Measurements from ENCODE around the gene POLR2L.

POLR2L gene

GRCh38 chr11:839875-840617, 2.3 kb downstream of the POLR2L start:
- Mint-ChIP-seq H3K36me3 (peaks cover 41% of the 10 kb centered on the region), H3K9me3 (no peaks in the 10 kb centered on the region), H3K4me1 (peaks cover 30% of the 10 kb centered on the region), H3K4me3 (peak overlapping the region; percentile 77), H3K27ac (peak overlapping the region; percentile 87)
- ATAC-seq, result no peak
- DNase-seq (ENCODE audit: low spot score in 2 of 2), result no peak

DNA sequence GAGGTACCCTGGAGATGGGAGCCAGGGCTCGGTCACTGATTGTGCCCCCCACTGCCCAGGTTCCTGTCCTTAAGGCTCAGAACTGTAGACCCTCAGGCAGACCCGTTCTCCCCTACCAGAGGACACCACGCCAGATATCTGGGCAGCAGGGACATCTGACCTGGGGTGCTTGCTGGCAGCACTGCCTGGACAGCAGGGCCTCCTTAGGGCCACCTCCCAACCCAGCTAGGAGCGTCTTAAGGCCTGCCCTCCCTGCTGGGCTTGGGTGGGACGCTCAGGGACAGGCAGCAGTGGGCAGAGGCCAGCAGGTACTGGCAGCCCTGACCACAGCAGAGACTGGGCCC, 3.1 kb downstream of the POLR2L start:
- peaks cover 34% of the 10 kb centered on the region for H3K4me1 Mint-ChIP-seq
- DNase-seq (ENCODE audit: low spot score in 2 of 2), result no peak
- ATAC-seq, result no peak
- H3K27ac Mint-ChIP-seq, result no peak overlapping the region
- peaks cover 41% of the 10 kb centered on the region for H3K36me3 Mint-ChIP-seq
- no peaks in the 10 kb centered on the region for H3K9me3 Mint-ChIP-seq
- H3K4me3 Mint-ChIP-seq, result no peak overlapping the region

DNA sequence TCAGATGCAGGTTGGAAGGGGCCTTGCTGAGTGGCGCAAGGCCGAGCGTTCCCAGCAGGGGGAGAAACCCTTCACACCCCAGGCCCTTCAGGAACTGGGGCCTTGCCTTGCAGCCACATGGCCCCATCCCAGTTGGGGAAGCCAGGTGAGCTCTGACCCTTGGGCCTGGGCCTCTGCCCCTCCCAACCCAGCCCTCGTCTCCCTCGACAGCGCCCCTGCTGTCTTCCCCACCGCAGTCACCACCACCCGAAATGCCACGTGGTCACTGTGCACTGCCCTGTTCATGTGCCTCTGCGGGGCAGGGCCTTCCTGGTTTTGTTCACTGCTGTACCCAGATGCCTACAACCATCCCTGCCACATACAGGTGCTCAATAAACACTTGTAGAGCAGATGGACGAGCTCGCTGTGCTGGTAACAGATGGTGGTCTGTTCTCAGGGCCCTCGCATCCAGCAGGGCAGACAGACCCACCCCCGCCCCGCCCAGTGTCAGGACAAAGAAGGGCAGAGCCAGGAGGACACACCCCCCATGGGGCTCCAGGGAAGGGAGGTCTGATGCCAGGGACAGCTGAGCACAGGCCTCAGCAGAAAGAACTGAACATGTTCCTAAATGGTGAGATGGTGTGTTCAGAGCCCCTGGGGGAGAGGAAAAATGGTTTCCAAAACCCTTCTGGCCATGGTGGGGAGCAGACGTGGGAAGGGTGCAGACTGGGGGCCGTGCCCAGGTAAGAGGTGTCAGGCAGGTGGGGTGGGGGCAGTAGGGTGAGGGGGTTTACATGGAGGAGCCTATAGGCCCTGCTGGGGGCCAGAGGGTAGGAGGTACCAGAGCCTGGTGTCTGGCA, 3.7 kb downstream of the POLR2L start:
- Mint-ChIP-seq H3K27ac (no peak overlapping the region), H3K9me3 (no peaks in the 10 kb centered on the region), H3K4me3 (no peak overlapping the region), H3K36me3 (peaks cover 41% of the 10 kb centered on the region), H3K4me1 (peaks cover 37% of the 10 kb centered on the region)
- no peak for ATAC-seq
- DNase-seq (ENCODE audit: low spot score in 2 of 2), result no peak

- Mint-ChIP-seq H3K9me3 (no peaks in the 10 kb centered on the region), H3K4me1 (peaks cover 32% of the 10 kb centered on the region), H3K27ac (no peak overlapping the region), H3K4me3 (no peak overlapping the region), H3K36me3 (peaks cover 41% of the 10 kb centered on the region)
- DNase-seq (ENCODE audit: low spot score in 2 of 2), result no peak
- no peak for ATAC-seq
These were observed 4.4 kb downstream of the POLR2L start for GRCh38 chr11:837990-838307.

DNA sequence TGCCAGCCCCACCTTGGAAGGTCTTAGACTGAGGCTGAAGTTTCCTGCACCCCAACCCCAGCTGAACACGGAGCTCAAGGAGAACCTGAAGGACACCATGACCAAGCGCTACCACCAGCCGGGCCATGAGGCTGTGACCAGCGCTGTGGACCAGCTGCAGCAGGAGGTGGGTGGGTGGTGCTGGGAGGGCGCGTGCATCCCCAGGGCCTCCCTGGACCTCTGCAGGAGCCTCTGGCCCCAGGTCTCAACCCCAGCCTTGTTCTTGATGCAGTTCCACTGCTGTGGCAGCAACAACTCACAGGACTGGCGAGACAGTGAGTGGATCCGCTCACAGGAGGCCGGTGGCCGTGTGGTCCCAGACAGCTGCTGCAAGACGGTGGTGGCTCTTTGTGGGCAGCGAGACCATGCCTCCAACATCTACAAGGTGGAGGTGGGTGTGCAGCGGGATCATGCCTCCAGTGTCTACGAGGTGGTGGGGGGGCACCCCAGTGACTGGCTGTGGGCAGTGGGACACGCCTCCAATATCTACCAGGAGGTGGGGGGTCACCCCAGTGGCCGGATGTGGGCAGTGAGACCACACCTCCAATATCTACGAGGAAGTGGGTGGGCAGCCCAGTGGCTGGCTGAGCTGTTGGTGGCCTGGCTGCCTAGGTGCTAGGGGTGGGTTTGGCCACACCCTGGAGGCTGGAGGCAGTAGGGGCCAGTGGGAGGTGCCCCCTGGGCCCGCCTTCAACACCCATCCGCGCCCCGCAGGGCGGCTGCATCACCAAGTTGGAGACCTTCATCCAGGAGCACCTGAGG, 4.9 kb downstream of the POLR2L start:
- DNase-seq (ENCODE audit: low spot score in 2 of 2) (no peak), ATAC-seq (no peak)
- Mint-ChIP-seq H3K9me3 (no peaks in the 10 kb centered on the region), H3K36me3 (peaks cover 41% of the 10 kb centered on the region), H3K4me3 (no peak overlapping the region), H3K4me1 (peaks cover 32% of the 10 kb centered on the region), H3K27ac (no peak overlapping the region)

DNA sequence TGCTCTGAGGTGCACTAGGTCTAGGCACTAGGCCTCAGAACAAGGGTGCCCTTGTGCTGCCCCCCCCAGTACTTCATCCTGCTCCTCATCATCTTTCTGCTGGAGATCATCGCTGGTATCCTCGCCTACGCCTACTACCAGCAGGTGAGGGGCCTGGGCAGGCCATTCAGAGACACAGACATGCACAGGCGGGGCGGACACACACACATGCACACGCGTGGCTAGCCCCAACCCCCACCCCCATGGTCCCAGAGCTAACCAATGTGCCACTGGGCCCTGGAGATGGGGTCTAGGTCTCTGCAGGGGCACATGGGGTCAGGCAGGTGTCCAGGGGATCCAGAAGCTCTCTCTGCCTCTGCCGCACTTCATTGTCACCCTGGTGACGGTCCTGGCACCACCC, 5.6 kb downstream of the POLR2L start:
- H3K27ac Mint-ChIP-seq, result no peak overlapping the region
- H3K36me3 Mint-ChIP-seq, result peaks cover 41% of the 10 kb centered on the region
- DNase-seq (ENCODE audit: low spot score in 2 of 2), result no peak
- H3K4me1 Mint-ChIP-seq, result peaks cover 32% of the 10 kb centered on the region
- H3K9me3 Mint-ChIP-seq, result no peaks in the 10 kb centered on the region
- no peak overlapping the region for H3K4me3 Mint-ChIP-seq
- ATAC-seq, result no peak

GRCh38 chr11:836274-836673, 6.1 kb downstream of the POLR2L start:
- ATAC-seq, result no peak
- H3K4me1 Mint-ChIP-seq, result peaks cover 30% of the 10 kb centered on the region
- H3K36me3 Mint-ChIP-seq, result peaks cover 38% of the 10 kb centered on the region
- H3K4me3 Mint-ChIP-seq, result no peak overlapping the region
- H3K9me3 Mint-ChIP-seq, result no peaks in the 10 kb centered on the region
- no peak overlapping the region for H3K27ac Mint-ChIP-seq
- no peak for DNase-seq (ENCODE audit: low spot score in 2 of 2)

- H3K9me3 Mint-ChIP-seq, result no peaks in the 10 kb centered on the region
- DNase-seq (ENCODE audit: low spot score in 2 of 2) (no peak), ATAC-seq (no peak)
- peaks cover 19% of the 10 kb centered on the region for H3K4me1 Mint-ChIP-seq
- no peak overlapping the region for H3K27ac Mint-ChIP-seq
- peaks cover 23% of the 10 kb centered on the region for H3K36me3 Mint-ChIP-seq
- peak overlapping the region; percentile 64 for H3K4me3 Mint-ChIP-seq
These were observed 7.7 kb downstream of the POLR2L start for GRCh38 chr11:834371-835316.

DNA sequence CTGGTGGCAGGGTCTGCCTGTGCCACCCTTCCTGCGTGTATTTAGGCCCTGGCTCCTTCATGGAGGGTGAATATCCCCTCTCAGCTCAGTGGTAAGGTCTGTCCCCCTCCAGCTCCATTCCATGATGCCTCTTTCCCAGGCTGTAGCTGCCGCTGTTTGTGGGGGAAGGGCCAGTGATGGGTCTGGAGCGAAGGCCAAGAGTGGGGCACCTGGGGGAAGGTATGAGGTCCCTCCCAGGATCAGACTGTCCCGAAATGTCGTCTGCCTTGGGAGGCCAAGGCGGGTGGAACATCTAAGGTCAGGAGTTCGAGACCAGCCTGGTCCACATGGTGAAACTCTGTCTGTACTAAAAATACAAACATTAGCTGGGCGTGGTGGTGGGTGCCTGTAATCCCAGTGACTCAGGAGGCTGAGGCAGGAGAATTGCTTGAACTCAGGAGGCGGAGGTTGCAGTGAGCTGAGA, 8.4 kb downstream of the POLR2L start:
- H3K9me3 Mint-ChIP-seq, result no peaks in the 10 kb centered on the region
- peaks cover 18% of the 10 kb centered on the region for H3K4me1 Mint-ChIP-seq
- DNase-seq (ENCODE audit: low spot score in 2 of 2) (no peak), ATAC-seq (no peak)
- peak overlapping the region; percentile 64 for H3K4me3 Mint-ChIP-seq
- H3K27ac Mint-ChIP-seq, result peak overlapping the region; percentile 37
- H3K36me3 Mint-ChIP-seq, result peaks cover 16% of the 10 kb centered on the region

DNA sequence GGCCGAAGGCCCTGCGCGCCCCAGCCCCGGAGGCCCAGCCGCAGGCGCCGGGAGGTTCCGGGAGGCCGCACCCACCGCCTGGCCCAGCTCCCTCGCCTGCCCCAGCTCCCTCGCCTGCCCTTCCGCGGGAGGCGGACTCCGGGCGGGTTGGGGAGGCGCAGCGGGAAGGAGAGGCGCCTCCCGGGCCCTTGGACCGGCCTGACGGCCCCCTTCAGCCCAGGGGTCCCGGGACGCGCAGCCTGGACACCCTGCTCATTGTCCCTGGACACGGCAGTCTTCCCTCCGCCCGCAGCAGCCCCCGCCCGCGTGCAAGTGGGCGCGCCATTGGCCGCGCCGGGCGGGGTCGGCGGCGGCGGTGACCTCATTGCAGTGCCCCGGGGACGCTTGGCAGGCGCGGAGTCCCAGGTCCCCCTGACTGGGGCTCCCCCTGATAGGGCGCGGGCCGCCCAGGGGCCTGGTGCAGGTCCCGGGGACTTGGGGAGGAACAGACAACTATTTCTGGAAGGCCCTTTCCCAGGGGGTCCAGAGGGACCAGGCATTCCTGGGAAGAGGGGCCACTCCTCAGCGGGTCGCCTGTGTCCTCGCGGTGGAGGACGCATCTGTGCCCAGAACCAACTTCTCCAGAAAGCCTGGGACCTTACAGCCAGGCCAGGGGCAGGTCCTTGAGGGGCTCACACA, 9.1 kb downstream of the POLR2L start:
- H3K27ac Mint-ChIP-seq, result peak overlapping the region; percentile 37
- peak overlapping the region; percentile 64 for H3K4me3 Mint-ChIP-seq
- DNase-seq (ENCODE audit: low spot score in 2 of 2), result peak in 1 of 2 donors; percentile 78
- H3K9me3 Mint-ChIP-seq, result no peaks in the 10 kb centered on the region
- H3K36me3 Mint-ChIP-seq, result peaks cover 11% of the 10 kb centered on the region
- H3K4me1 Mint-ChIP-seq, result peaks cover 14% of the 10 kb centered on the region
- ATAC-seq, result peak; percentile 51

DNA sequence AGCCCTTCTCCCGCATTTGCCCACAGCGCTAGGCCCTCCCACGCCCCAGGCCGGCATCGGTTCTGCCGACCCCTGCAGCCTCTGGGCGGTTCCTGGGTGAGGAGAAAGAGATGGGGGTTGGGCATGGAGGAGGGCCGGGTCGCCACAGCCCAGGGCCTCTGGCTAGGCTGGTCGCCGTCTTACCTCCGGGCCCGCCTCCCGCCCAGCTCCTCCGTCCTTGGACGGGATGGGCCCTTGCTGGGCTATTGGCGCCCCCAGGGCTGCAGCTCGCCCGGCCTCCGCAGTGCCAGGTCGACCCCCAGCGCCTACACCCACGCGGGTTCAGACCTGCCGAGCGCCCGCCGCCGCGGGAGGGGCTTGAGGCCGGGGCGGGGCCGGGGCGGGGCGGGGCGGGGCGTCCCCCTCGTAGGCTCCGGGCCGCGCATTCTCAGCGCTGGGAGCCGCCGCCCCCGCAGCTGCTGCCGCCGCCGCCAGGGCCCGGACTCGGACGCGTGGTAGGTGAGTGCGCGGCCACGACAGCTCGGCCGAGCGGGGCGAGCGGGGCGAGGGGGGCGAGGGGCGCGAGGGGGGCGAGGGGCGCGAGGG, 9.7 kb downstream of the POLR2L start, which contains the start of gene CD151:
CD151 (plus strand) TSS at position 424 of the 585 bp plus-strand sequence. CDS start 3,118 bp downstream, outside the sequence.
- Mint-ChIP-seq H3K4me3 (peak within 1 kb of the TSS; percentile 70), H3K9me3 (no peaks in the 10 kb centered on the region), H3K36me3 (peaks cover 9% of the 10 kb centered on the region), H3K4me1 (peaks cover 19% of the 10 kb centered on the region), H3K27ac (peak within 1 kb of the TSS; percentile 37)
- DNase-seq (ENCODE audit: low spot score in 2 of 2) (no peak), ATAC-seq (peak; percentile 64)

GRCh38 chr11:831961-832528, 10.3 kb downstream of the POLR2L start:
- Mint-ChIP-seq H3K9me3 (no peaks in the 10 kb centered on the region), H3K4me3 (peak overlapping the region; percentile 70)
- no peak for ATAC-seq

DNA sequence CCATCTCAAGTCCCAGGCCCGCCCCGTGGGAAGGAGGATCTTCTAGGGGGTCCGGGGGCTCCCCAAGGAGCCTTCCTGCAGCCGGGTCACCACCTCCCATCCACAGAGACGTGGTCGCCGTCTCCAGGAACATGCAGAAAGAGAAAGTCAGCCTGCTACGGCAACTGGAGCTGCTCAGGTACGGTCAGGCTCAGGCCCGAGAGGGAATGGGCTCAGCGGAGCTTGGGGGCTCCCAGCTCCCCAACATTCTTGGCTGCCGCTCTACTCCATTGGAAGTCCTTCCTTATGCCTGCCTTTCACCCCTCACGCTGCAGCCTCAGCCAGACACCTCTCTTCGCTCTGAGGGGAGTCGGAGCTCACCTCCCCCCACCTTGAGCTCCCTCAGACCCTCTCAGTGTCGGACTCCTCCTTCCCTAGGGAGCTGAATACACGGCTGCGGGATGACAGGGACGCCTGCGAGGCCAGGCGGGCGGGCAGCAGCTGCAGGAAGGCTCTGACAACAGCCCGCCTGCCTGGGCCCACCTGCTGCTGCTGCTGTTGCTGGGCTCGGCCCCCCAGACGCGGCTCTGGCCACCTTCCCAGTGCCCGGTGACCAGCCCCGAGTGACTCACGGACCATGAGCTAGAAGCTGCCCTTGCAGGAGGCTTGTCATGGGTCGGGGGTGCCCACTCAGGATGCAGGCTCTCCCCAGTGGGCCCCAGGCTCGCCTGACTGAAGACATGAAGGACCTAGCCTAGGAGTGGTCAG, 11.0 kb downstream of the POLR2L start:
- Mint-ChIP-seq H3K36me3 (peaks cover 4% of the 10 kb centered on the region), H3K4me3 (peak overlapping the region; percentile 70), H3K27ac (no peak overlapping the region), H3K9me3 (no peaks in the 10 kb centered on the region), H3K4me1 (peaks cover 22% of the 10 kb centered on the region)
- DNase-seq (ENCODE audit: low spot score in 2 of 2), result no peak
- ATAC-seq, result no peak

More at GRCh38 chr11:831961-832528, 10.3 kb downstream of the POLR2L start:
- Mint-ChIP-seq H3K27ac (no peak overlapping the region), H3K36me3 (peaks cover 4% of the 10 kb centered on the region), H3K4me1 (peaks cover 22% of the 10 kb centered on the region)
- no peak for DNase-seq (ENCODE audit: low spot score in 2 of 2)
